Inferior parietal cortex (tissue), 1 donor: Measurements from ENCODE around the gene THTPA.
A peak's percentile ranks its signal among the peaks of the same experiment; 100 is the strongest.

Experiments
- DNase-seq: peaks from one replicate; pipeline ENCODE4 v3.0.0-alpha.2; 2016; ENCODE audit errors: extremely low spot score

Gene THTPA

GRCh38 chr14:23551266-23552028, 4.6 kb upstream of the THTPA start, which contains the start of gene ZFHX2:
Gene ZFHX2 (minus strand): TSS chr14:23551765. CDS start chr14:23535325, 16,440 bp downstream.
- DNase-seq = peak; percentile 88

GRCh38 chr14:23555533-23555881, 564 bp upstream of the THTPA start:
- no peak for DNase-seq

- DNase-seq = no peak
Observed at GRCh38 chr14:23556700-23557440, 799 bp downstream of the THTPA start.

GRCh38 chr14:23557521-23557920, 1.4 kb downstream of the THTPA start:
- no peak for DNase-seq

GRCh38 chr14:23557946-23558345, 1.9 kb downstream of the THTPA start:
- DNase-seq = no peak

- DNase-seq = no peak
Observed at GRCh38 chr14:23558346-23559009, 2.4 kb downstream of the THTPA start.

GRCh38 chr14:23559010-23559925, 3.2 kb downstream of the THTPA start:
- no peak for DNase-seq

GRCh38 chr14:23559926-23560520, 4.0 kb downstream of the THTPA start:
- DNase-seq = no peak

GRCh38 chr14:23561259-23561658, 5.2 kb downstream of the THTPA start:
- DNase-seq = no peak

- DNase-seq = no peak
Observed at GRCh38 chr14:23561873-23562821, 6.1 kb downstream of the THTPA start.

- DNase-seq = no peak
Observed at GRCh38 chr14:23562822-23563472, 6.9 kb downstream of the THTPA start.

GRCh38 chr14:23563473-23564180, 7.6 kb downstream of the THTPA start:
- no peak for DNase-seq

GRCh38 chr14:23564181-23564812, 8.2 kb downstream of the THTPA start:
- DNase-seq = no peak

- no peak for DNase-seq
Observed at GRCh38 chr14:23564876-23565275, 8.8 kb downstream of the THTPA start.

GRCh38 chr14:23565626-23566025, 9.6 kb downstream of the THTPA start:
- DNase-seq = no peak

GRCh38 chr14:23566112-23566777, 10.2 kb downstream of the THTPA start:
- DNase-seq = no peak

GRCh38 chr14:23566778-23567185, 10.7 kb downstream of the THTPA start:
- no peak for DNase-seq
